ENCODE measurements around the gene CSNK1G2. TPM values are rescaled to one million over a fixed set of nuclear protein-coding genes. Genes with fewer than 3 reads are reported as not detected.

Gene CSNK1G2
- polyA plus RNA-seq, 2 of the 4 experiments (the other 2 are of a cell fraction): 15.5 to 42.0 TPM

- DNase-seq (ENCODE audit: low read depth in 1 of 2, low spot score in 1 of 2): no peak
- CTCF ChIA-PET: interaction anchor here (0.6 to 1.7 kb wide), 4 partner anchors 13 to 117 kb away, joined by 3 to 4 read pairs (median 4); no protein-coding TSS in a partner anchor
- H3K27ac ChIP-seq: no peak overlapping the region
- no peaks in the 10 kb centered on the region for H3K4me1 ChIP-seq
- no peak for ATAC-seq
- H3K4me2 ChIP-seq: no peak overlapping the region
- FAIRE-seq: no peak
- POLR2A ChIA-PET: no interaction called here
- TF ChIP-seq HOXB13 (CRISPR knock-in tag; IDR thresholded peaks at IDR 0.05; ENCODE audit: low read depth) (no peak), BCL3 (IDR thresholded peaks at IDR 0.05) (no peak), CTCF (IDR thresholded peaks at IDR 0.05) (no peak)
- no peak overlapping the region for H3K4me3 ChIP-seq
- no peaks in the 10 kb centered on the region for H3K9me3 ChIP-seq
- WGBS (ENCODE audit: missing lambda C conversion rate): 87% methylated on average over 20 of the region's 21 CpGs
These were observed 11.7 kb downstream of the CSNK1G2 start for GRCh38 chr19:1952635-1953034.

- no peak for FAIRE-seq
- no peak for ATAC-seq
- Histone ChIP-seq H3K4me1 (no peaks in the 10 kb centered on the region), H3K4me2 (no peak overlapping the region), H3K4me3 (no peak overlapping the region), H3K9me3 (no peaks in the 10 kb centered on the region), H3K27ac (no peak overlapping the region)
- WGBS (ENCODE audit: missing lambda C conversion rate): 100% methylated on average over 11 of the region's 19 CpGs
- CTCF ChIA-PET: interaction anchor here (0.6 to 1.7 kb wide), 4 partner anchors 13 to 117 kb away, joined by 3 to 4 read pairs (median 4); no protein-coding TSS in a partner anchor
- TF ChIP-seq TP53 (CRISPR knock-in tag; IDR thresholded peaks at IDR 0.05): no peak
- TF ChIP-seq JUNB (IDR thresholded peaks at IDR 0.05): no peak
- no peak for DNase-seq (ENCODE audit: low read depth in 1 of 2, low spot score in 1 of 2)
- POLR2A ChIA-PET: no interaction called here
These were observed 12.1 kb downstream of the CSNK1G2 start for GRCh38 chr19:1953037-1953436.

- Histone ChIP-seq H3K27ac (no peak overlapping the region), H3K9me3 (no peaks in the 10 kb centered on the region), H3K4me3 (no peak overlapping the region), H3K4me1 (no peaks in the 10 kb centered on the region), H3K4me2 (no peak overlapping the region)
- 88% methylated on average over 9 of the region's 32 CpGs for WGBS (ENCODE audit: missing lambda C conversion rate)
- ChIA-PET POLR2A (no interaction called here), CTCF (interaction anchor here (0.6 to 1.7 kb wide), 4 partner anchors 12 to 117 kb away, joined by 3 to 4 read pairs (median 4); no protein-coding TSS in a partner anchor)
- FAIRE-seq (no peak), ATAC-seq (no peak), DNase-seq (ENCODE audit: low read depth in 1 of 2, low spot score in 1 of 2) (no peak)
- TF ChIP-seq RARB (CRISPR knock-in tag; IDR thresholded peaks at IDR 0.05) (no peak), HEYL (CRISPR knock-in tag; IDR thresholded peaks at IDR 0.05) (no peak), ZC3H11A (IDR thresholded peaks at IDR 0.05) (no peak), ATOH8 (CRISPR knock-in tag; IDR thresholded peaks at IDR 0.05; ENCODE audit: low read depth) (no peak), REST (IDR thresholded peaks at IDR 0.05) (no peak), RFX5 (IDR thresholded peaks at IDR 0.05) (no peak), CEBPB (IDR thresholded peaks at IDR 0.05) (no peak), HDAC2 (IDR thresholded peaks at IDR 0.05) (no peak)
These were observed 12.6 kb downstream of the CSNK1G2 start for GRCh38 chr19:1953441-1954094.

All from A549 (cell line).